NCI-H446 (cell line): ENCODE measurements around the gene ZNF775.
"Not testable (repeated sequence)": the region's sequence is repeated elsewhere in the genome, so short reads cannot be mapped to it uniquely, and the experiment has no call there.

ENCODE experiments used
- DNase-seq, 2 experiments: peaks; one replicate each; lab custom pipeline; 2025; lab: John Stamatoyannopoulos, UW

ZNF775 gene

GRCh38 chr7:150382123-150382843 is 3.2 kb downstream of the ZNF775 start:
- DNase-seq, result no peak

GRCh38 chr7:150382844-150383225 is 3.7 kb downstream of the ZNF775 start:
- DNase-seq, result no peak

- DNase-seq, result no peak
Observed at GRCh38 chr7:150383710-150384397, 4.7 kb downstream of the ZNF775 start.

DNA sequence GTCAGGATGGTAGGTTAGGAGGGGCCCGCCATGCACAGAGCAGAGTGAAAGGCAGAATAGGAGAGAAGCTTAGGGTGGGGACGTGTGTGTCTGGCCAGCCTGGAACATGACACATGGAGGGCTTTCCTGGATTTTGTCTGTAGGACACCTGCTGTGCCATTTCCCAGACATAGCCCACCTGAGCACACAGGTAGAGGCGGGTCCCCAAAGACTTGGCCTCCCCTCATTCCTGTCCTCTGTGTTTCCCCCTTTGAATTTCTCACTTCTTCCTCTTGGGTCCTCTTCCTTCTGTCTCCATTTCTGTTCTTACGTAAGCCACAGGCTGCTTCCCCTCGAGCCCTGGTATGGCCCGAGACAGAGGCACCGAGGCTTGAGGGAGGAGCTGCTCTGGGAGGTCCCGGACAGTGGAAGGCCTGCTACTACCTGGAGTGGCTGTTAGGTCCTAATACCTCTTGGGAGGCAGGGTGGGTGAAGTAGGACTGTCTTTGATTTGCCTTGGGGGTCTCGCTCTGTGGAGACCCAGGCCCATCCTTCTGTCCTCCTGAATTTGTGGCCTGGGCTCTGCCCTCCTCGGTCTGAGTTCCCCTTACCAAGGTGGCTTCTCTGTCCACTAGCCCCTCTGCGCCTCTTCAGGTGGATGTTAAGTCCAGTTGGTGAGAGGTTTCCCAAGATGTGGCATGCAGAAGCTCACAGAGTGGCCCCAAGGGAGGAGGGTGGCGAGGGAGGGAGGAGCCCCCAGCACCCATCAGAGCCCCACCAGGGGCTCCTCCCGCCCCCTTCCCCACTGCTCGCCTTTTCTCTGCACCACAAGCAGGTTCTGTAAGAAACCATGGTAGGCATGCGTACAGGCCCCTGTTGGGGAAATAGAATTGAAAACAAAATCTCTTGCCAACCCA is 5.5 kb downstream of the ZNF775 start:
- DNase-seq, result no peak

DNA sequence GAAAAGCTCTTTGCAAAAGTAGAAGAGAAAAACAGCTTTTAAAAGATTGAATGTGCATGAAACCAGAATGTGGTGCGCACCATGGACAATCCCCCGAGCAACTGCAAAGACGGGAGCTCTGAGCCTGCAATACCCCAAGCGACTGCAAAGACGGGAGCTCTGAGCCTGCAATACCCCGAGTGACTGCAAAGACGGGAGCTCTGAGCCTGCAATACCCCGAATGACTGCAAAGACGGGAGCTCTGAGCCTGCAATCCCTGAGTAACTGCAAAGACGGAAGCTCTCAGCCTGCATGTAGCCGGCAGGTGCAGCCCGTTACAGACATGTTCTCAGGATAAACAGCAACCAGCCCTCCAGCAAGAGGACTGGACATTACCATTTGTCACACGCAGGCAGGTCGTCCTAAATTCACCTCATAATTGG is 6.2 kb downstream of the ZNF775 start:
- DNase-seq, result no peak

DNA sequence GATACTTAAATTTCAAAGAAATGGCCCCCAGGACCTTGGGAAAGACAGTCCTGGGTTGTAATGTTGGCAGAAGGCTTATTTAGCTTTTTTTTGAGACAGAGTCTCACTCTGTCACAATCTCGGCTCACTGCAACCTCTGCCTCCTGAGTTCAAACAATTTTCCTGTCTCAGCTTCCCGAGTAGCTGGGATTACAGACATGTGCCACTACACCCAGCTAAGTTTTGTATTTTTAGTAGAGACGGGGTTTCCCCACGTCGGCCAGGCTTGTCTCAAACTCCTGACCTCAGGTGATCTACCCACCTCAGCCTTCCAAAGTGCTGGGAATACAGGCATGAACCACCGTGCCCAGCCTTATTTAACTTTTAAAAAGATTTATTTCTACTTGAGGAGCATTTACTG is 6.8 kb downstream of the ZNF775 start:
- DNase-seq, result not testable (repeated sequence)

DNA sequence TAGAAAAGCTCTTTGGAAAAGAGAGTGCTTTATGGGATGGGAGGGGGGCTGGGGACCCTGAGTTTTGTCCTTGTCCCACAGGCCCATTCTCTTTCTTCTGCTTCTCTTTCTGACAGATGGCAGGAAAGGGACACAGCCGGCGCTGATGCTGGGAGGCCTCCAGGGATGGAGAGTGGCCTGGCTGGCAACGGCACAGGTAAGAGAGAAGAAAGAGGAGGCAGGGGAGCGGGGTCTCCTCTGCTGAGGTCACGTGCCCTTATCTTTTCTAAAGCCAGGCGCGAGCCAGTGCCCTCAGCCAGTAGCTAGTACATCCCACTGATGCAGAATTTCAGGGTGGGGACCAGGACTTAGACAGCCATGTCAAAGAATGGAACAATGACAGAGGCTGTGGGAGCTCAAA is 9.2 kb downstream of the ZNF775 start:
- DNase-seq, result no peak

DNA sequence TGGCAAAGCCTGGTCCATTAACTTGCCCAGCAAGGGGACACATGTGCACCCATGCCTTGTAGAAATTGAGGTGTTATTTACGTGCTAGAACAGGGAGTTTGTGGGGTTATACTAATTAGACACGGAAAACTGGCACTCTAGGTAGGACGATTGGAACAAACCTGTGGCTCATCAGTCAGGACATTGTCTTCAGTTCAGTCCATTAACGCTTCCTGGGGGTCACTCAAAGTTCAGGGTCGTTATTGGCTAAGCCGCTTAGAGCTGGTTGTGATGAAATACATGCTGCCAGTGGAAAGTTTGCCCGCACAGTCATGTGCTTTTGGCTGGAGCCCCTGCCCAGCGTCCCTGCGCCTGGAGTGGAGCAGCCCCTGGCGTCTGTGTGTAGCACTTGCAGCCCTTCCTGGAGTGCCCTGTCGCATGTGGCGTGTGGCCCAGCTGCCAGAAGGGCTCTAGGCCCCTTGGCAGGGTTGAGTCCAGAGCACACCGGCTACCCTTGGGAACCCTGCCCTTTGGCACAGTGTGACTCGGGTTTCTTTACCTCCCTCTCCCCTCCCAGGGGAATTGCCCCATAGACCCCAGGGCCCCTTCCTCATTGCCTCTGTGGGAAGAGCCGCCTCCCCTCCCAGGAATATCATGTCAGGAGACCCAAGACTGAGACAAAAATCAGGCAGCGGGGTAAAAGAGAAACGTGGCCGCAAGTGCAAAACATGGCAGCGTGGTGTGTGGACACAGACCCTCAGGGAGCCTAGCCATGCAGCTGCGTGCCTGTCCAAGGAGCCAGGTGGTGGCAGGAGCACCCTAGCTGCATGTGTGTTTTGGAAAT is 9.8 kb downstream of the ZNF775 start:
- peak; percentile 60 to 87 for DNase-seq

DNA sequence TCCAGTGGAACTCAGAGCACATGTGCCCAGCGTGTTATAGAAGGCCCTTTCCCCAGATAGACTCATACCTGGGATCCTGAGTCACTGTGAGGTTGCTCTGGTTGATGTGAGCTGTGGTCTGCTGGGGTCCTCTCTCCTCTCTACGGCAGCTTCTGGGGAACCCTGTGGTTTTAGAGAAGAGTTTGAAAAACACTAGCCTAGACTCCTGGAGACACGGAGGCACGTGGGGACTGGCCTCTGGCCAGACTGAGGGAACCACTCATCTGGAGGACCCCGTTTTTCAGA is 10.3 kb downstream of the ZNF775 start:
- DNase-seq, result no peak

GRCh38 chr7:150390205-150390604 is 11.1 kb downstream of the ZNF775 start:
- no peak for DNase-seq

DNA sequence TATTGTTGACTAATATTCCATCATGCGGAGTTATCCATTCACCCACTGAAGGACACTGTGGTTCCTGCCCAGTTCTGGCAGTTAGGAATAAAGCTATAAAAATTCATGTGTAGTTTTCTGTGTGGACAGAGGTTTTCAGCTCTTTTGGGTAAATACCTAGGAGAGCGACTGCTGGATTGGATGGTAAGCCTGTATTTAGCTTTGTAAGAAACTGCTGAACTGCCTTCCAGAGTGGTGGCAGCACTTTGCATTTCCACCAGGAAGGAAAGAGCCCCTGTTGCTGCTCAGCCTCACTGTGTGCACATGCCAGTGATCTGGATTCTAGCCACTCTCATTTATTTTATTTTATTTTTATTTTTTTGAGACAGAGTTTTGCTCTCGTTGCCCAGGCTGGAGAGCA is 14.2 kb downstream of the ZNF775 start:
- DNase-seq, result no peak

DNA sequence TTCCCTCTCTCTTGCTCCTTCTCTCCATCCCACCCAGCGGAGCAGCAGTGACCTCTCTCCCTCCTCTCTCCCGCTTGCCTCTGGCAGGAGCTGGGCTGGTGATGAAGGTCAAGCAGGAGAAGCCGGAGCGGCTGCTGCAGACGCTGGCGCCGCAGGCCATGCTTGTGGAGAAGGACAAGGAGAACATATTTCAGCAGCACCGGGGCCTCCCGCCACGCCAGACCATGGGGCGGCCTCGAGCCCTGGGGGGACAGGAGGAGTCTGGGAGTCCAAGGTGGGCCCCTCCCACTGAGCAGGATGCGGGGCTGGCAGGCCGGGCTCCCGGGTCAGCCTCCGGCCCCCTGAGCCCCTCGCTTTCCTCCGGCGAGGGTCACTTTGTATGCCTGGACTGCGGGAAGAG is 17.3 kb downstream of the ZNF775 start:
- no peak for DNase-seq

GRCh38 chr7:150396851-150397260 is 17.7 kb downstream of the ZNF775 start:
- no peak for DNase-seq

GRCh38 chr7:150397346-150398107 is 18.4 kb downstream of the ZNF775 start:
- DNase-seq, result no peak

DNA sequence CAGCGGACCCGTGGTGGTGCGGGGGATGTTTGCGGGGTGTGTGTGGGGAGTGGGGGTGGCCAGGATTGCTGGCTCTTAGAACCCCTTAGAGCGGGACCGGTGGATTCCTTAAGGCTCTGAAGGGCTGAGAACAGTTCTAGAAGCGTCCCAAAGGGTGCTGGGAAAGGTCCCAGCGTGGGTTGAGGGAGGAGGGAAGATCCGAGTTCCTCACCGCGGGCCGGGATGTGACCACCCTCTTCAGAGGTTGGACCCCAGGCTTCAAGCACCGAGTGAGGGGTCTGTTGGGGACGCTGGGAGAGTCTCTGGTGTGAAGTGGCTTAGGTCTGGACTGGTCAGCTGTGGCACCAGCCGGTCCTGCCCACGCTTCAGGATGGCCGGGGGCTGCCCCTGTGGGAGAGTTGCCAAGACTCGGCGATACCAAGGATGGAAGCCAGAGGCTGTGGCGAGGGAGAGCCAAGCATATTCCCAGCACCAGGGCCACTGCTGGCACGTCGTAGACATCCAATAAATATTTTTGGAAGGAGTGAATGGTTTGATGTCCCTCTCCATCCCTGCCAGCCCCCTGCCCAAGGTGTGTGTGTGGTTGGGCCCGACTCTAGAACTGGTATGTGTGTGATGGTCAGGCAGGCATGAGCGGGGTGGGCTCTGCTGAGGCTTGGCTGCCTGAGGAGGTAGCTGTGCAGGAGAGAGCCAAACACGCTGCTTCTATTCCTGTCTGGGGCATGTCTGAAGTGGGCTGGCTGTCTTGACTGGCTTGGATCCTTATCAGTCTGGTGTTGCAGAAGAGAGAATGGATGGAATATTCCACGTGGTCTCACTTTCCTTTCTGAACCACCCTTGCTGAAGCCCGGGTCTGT is 19.2 kb downstream of the ZNF775 start:
- no peak for DNase-seq

DNA sequence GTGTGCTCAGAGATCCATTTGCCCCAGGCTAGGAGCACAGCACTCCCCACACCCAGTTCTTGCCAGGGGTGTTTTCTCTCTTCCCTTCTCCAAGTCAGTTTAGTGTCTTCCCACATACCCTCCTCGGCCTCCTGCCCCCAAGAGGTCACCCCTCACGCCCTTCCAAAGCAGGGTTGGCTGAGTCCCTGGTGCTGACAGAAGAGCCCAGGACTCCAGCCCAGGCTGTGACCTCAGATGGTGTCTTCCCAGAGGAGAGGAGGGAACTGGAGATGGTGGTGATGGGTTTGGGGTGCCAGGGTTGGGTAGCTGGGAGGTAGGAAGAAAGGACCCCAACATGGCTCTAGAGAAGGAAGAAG is 19.8 kb downstream of the ZNF775 start:
- no peak for DNase-seq

GRCh38 chr7:150399421-150400007 is 20.4 kb downstream of the ZNF775 start:
- DNase-seq, result no peak

- DNase-seq, result no peak
Observed at GRCh38 chr7:150400008-150400787, 21.1 kb downstream of the ZNF775 start.

- no peak for DNase-seq
Observed at GRCh38 chr7:150400788-150401423, 21.8 kb downstream of the ZNF775 start.
